Measurements from ENCODE around the gene MMEL1.

MMEL1 gene

DNA sequence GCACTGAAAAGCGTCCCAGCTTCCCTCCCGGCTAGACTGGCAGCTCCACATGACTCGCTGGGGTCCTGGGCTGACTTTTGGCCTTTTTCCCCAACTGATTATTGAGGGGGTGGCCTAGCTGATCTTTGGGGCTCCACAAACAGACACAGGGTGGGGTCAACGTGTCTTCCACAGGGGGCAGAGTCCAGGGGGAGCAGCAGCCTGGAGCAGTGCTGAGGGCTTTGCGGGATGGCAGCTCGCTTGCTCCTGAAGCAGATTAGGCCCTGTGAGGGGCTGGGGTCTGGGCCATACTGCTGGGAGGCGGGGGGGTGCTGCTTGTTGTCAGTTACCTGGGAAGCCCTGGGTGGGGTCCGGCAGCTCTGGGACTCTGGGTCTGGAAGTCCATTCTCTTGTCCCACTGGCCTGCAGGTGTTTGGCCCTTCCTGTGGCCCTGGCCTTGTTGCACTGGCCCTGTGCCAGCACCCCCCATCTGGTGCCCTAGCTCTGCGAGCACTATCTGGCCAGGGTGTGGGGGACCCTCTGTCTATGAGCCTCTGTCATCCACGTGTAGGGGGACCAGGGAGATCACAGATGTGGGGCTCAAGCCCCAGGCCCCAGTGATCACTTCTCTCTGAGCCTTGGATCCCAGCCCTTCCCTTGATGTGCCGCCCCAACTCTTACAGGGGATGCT, 90.4 kb downstream of the MMEL1 start:
- POLR2A ChIA-PET: no interaction called here
- H3K4me1 ChIP-seq (ENCODE audit: control insufficient read depth, insufficient read depth, low read length): peaks cover 6% of the 10 kb centered on the region
- CTCF ChIA-PET: no interaction called here
- no peak overlapping the region for H3K27ac ChIP-seq (ENCODE audit: extremely low read depth, low read depth, low read length)
- no peak overlapping the region for H3K4me3 ChIP-seq (ENCODE audit: low read depth, low read length)
- TF ChIP-seq ZNF341 (tag by site-specific recombination; IDR thresholded peaks at IDR 0.05; ENCODE audit: low read depth) (0 out of 2 replicates have a peak, but pooled peaks have one; percentile 8), OSR2 (tag by site-specific recombination; IDR thresholded peaks at IDR 0.05) (no peak)
- TF ChIP-seq, protein P1, sequence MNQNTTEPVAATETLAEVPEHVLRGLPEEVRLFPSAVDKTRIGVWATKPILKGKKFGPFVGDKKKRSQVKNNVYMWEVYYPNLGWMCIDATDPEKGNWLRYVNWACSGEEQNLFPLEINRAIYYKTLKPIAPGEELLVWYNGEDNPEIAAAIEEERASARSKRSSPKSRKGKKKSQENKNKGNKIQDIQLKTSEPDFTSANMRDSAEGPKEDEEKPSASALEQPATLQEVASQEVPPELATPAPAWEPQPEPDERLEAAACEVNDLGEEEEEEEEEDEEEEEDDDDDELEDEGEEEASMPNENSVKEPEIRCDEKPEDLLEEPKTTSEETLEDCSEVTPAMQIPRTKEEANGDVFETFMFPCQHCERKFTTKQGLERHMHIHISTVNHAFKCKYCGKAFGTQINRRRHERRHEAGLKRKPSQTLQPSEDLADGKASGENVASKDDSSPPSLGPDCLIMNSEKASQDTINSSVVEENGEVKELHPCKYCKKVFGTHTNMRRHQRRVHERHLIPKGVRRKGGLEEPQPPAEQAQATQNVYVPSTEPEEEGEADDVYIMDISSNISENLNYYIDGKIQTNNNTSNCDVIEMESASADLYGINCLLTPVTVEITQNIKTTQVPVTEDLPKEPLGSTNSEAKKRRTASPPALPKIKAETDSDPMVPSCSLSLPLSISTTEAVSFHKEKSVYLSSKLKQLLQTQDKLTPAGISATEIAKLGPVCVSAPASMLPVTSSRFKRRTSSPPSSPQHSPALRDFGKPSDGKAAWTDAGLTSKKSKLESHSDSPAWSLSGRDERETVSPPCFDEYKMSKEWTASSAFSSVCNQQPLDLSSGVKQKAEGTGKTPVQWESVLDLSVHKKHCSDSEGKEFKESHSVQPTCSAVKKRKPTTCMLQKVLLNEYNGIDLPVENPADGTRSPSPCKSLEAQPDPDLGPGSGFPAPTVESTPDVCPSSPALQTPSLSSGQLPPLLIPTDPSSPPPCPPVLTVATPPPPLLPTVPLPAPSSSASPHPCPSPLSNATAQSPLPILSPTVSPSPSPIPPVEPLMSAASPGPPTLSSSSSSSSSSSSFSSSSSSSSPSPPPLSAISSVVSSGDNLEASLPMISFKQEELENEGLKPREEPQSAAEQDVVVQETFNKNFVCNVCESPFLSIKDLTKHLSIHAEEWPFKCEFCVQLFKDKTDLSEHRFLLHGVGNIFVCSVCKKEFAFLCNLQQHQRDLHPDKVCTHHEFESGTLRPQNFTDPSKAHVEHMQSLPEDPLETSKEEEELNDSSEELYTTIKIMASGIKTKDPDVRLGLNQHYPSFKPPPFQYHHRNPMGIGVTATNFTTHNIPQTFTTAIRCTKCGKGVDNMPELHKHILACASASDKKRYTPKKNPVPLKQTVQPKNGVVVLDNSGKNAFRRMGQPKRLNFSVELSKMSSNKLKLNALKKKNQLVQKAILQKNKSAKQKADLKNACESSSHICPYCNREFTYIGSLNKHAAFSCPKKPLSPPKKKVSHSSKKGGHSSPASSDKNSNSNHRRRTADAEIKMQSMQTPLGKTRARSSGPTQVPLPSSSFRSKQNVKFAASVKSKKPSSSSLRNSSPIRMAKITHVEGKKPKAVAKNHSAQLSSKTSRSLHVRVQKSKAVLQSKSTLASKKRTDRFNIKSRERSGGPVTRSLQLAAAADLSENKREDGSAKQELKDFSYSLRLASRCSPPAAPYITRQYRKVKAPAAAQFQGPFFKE (tag by site-specific recombination; IDR thresholded peaks at IDR 0.05; ENCODE audit: borderline replicate concordance): no peak
- H3K36me3 ChIP-seq (ENCODE audit: control insufficient read depth in 2 of 2, insufficient read depth in 1 of 2, low read length in 2 of 2): no peaks in the 10 kb centered on the region
- no peaks in the 10 kb centered on the region for H3K9me3 ChIP-seq (ENCODE audit: control insufficient read depth, insufficient read depth, low read depth, low read length)

DNA sequence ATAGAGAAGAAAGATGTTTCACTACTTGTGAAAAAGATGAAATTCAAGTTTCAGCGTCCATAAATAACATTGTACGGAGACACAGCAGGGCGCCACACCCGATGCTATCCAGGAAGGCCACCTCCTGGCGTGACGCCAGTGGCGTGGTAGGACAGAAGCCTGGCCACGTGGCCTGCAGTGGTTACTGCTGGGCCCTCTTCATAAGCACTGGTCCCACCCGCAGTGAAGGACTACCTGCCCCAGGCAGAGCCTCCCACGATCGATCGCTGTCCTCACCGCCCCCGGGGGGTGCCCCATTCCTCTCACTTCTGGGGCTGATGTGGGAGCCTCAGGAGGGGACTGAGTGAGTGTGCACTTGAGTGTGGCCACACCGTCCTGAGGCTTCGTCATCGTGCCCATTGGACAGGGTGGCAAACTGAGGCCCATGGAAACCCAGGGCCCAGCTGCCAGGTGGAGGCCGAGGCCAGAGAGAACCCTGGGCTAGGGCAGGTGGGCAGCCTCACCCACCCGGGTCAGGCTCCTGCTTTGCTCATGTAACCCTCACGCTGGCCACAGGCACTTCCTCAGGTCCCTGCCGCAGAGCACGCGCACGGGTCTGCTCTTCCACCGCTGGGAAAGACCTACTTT, 91.1 kb downstream of the MMEL1 start:
- peaks cover 6% of the 10 kb centered on the region for H3K4me1 ChIP-seq (ENCODE audit: control insufficient read depth, insufficient read depth, low read length)
- H3K9me3 ChIP-seq (ENCODE audit: control insufficient read depth, insufficient read depth, low read depth, low read length): no peaks in the 10 kb centered on the region
- H3K36me3 ChIP-seq (ENCODE audit: control insufficient read depth in 2 of 2, insufficient read depth in 1 of 2, low read length in 2 of 2): no peaks in the 10 kb centered on the region
- CTCF ChIA-PET: no interaction called here
- no peak overlapping the region for H3K4me3 ChIP-seq (ENCODE audit: low read depth, low read length)
- POLR2A ChIA-PET: no interaction called here
- H3K27ac ChIP-seq (ENCODE audit: extremely low read depth, low read depth, low read length): no peak overlapping the region
- TF ChIP-seq ZEB2 (tag by site-specific recombination; IDR thresholded peaks at IDR 0.05) (no peak), ZNF138 (tag by site-specific recombination; IDR thresholded peaks at IDR 0.05; ENCODE audit: borderline replicate concordance) (no peak), ZNF146 (tag by site-specific recombination; IDR thresholded peaks at IDR 0.05) (0 out of 2 replicates have a peak, but pooled peaks have one; percentile 16), ZNF335 (tag by site-specific recombination; conservative IDR thresholded peaks at IDR 0.05) (no peak), ZNF777 (tag by site-specific recombination; IDR thresholded peaks at IDR 0.05; ENCODE audit: borderline replicate concordance) (no peak), ZNF394 (tag by site-specific recombination; IDR thresholded peaks at IDR 0.05; ENCODE audit: borderline replicate concordance) (no peak), ZNF174 (tag by site-specific recombination; IDR thresholded peaks at IDR 0.05) (no peak), ZNF549 (tag by site-specific recombination; IDR thresholded peaks at IDR 0.05) (no peak), ZBTB20 (tag by site-specific recombination; IDR thresholded peaks at IDR 0.05) (no peak), ZNF423 (tag by site-specific recombination; IDR thresholded peaks at IDR 0.05) (peak; percentile 50), ZNF623 (tag by site-specific recombination; IDR thresholded peaks at IDR 0.05) (peak; percentile 22; the same call in 1 of the 2 replicates), GLIS1 (tag by site-specific recombination; IDR thresholded peaks at IDR 0.05) (peak; percentile 91), ZNF2 (tag by site-specific recombination; IDR thresholded peaks at IDR 0.05) (0 out of 2 replicates have a peak, but pooled peaks have one; percentile 19)
- TF ChIP-seq, protein P2, sequence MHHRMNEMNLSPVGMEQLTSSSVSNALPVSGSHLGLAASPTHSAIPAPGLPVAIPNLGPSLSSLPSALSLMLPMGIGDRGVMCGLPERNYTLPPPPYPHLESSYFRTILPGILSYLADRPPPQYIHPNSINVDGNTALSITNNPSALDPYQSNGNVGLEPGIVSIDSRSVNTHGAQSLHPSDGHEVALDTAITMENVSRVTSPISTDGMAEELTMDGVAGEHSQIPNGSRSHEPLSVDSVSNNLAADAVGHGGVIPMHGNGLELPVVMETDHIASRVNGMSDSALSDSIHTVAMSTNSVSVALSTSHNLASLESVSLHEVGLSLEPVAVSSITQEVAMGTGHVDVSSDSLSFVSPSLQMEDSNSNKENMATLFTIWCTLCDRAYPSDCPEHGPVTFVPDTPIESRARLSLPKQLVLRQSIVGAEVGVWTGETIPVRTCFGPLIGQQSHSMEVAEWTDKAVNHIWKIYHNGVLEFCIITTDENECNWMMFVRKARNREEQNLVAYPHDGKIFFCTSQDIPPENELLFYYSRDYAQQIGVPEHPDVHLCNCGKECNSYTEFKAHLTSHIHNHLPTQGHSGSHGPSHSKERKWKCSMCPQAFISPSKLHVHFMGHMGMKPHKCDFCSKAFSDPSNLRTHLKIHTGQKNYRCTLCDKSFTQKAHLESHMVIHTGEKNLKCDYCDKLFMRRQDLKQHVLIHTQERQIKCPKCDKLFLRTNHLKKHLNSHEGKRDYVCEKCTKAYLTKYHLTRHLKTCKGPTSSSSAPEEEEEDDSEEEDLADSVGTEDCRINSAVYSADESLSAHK (tag by site-specific recombination; IDR thresholded peaks at IDR 0.05): no peak
- TF ChIP-seq, protein P3, sequence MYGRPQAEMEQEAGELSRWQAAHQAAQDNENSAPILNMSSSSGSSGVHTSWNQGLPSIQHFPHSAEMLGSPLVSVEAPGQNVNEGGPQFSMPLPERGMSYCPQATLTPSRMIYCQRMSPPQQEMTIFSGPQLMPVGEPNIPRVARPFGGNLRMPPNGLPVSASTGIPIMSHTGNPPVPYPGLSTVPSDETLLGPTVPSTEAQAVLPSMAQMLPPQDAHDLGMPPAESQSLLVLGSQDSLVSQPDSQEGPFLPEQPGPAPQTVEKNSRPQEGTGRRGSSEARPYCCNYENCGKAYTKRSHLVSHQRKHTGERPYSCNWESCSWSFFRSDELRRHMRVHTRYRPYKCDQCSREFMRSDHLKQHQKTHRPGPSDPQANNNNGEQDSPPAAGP (tag by site-specific recombination; IDR thresholded peaks at IDR 0.05): peak; percentile 31; the same call in 1 of the 2 replicates
- TF ChIP-seq, protein P4, sequence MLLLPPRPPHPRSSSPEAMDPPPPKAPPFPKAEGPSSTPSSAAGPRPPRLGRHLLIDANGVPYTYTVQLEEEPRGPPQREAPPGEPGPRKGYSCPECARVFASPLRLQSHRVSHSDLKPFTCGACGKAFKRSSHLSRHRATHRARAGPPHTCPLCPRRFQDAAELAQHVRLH (tag by site-specific recombination; IDR thresholded peaks at IDR 0.05): peak; percentile 70
- TF ChIP-seq, protein P5, sequence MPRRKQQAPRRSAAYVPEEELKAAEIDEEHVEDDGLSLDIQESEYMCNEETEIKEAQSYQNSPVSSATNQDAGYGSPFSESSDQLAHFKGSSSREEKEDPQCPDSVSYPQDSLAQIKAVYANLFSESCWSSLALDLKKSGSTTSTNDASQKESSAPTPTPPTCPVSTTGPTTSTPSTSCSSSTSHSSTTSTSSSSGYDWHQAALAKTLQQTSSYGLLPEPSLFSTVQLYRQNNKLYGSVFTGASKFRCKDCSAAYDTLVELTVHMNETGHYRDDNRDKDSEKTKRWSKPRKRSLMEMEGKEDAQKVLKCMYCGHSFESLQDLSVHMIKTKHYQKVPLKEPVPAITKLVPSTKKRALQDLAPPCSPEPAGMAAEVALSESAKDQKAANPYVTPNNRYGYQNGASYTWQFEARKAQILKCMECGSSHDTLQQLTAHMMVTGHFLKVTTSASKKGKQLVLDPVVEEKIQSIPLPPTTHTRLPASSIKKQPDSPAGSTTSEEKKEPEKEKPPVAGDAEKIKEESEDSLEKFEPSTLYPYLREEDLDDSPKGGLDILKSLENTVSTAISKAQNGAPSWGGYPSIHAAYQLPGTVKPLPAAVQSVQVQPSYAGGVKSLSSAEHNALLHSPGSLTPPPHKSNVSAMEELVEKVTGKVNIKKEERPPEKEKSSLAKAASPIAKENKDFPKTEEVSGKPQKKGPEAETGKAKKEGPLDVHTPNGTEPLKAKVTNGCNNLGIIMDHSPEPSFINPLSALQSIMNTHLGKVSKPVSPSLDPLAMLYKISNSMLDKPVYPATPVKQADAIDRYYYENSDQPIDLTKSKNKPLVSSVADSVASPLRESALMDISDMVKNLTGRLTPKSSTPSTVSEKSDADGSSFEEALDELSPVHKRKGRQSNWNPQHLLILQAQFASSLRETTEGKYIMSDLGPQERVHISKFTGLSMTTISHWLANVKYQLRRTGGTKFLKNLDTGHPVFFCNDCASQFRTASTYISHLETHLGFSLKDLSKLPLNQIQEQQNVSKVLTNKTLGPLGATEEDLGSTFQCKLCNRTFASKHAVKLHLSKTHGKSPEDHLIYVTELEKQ (tag by site-specific recombination; IDR thresholded peaks at IDR 0.05; ENCODE audit: borderline replicate concordance): no peak
